Measurements from ENCODE around the gene ALCAM. TPM values are rescaled to one million over a fixed set of nuclear protein-coding genes. Genes with fewer than 3 reads are reported as not detected.

ALCAM gene
- polyA plus RNA-seq, 1 donor from 2014 or later = 94.7 TPM

DNA sequence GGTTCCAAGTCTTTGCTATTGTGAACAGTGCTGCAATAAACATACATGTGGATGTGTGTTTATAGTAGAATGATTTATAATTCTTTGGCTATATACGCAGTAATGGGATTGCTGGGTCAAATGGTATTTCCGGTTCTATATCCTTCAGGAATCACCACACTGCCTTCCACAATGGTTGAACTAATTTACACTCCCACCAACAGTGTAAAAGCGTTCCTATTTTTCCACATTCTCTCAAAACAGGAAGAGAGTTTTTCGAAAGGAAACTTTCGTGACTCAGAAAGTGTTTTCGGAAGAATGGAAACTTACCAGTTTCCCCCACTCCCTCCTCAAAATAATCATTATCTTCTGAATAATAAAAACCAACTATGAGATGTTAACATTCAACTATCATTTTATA lies 205.8 kb downstream of the ALCAM start:
- Histone ChIP-seq H3K27me3 (ENCODE audit: insufficient read depth, low read depth, low read length) (no peaks in the 10 kb centered on the region), H3K9me2 (ENCODE audit: insufficient read depth, low read length) (no peaks in the 10 kb centered on the region), H3K27ac (ENCODE audit: low read length) (no peak overlapping the region), H4K20me1 (ENCODE audit: insufficient read depth) (no peaks in the 10 kb centered on the region), H3K9ac (ENCODE audit: low read length) (no peak overlapping the region), H3F3A (ENCODE audit: insufficient read depth, low read length, poor library complexity, severe bottlenecking) (no peaks in the 10 kb centered on the region), H3K79me2 (replicated peaks; ENCODE audit: insufficient read depth, low read length) (no peaks in the 10 kb centered on the region), H2AFZ (ENCODE audit: low read depth, low read length) (no peak overlapping the region), H3K4me2 (ENCODE audit: low read length) (no peak overlapping the region), H3K9me3 (ENCODE audit: low read length) (no peaks in the 10 kb centered on the region), H3K4me3 (ENCODE audit: low read length) (no peak overlapping the region), H3K36me3 (ENCODE audit: insufficient read depth, low read length) (no peaks in the 10 kb centered on the region)
- TF ChIP-seq POLR2AphosphoS5 (IDR thresholded peaks at IDR 0.05) (no peak), EP300 (conservative IDR thresholded peaks at IDR 0.05; ENCODE audit: poor library complexity, severe bottlenecking) (no peak), EZH2 (IDR thresholded peaks at IDR 0.05; ENCODE audit: borderline replicate concordance, insufficient read depth, low read length, poor library complexity, severe bottlenecking) (no peak), TAF1 (IDR thresholded peaks at IDR 0.05; ENCODE audit: low read depth) (no peak), RAD21 (conservative IDR thresholded peaks at IDR 0.05) (no peak), MXI1 (conservative IDR thresholded peaks at IDR 0.05; ENCODE audit: poor library complexity, severe bottlenecking) (no peak), SMC3 (conservative IDR thresholded peaks at IDR 0.05; ENCODE audit: poor library complexity) (no peak)
- TF ChIP-seq, protein P1, sequence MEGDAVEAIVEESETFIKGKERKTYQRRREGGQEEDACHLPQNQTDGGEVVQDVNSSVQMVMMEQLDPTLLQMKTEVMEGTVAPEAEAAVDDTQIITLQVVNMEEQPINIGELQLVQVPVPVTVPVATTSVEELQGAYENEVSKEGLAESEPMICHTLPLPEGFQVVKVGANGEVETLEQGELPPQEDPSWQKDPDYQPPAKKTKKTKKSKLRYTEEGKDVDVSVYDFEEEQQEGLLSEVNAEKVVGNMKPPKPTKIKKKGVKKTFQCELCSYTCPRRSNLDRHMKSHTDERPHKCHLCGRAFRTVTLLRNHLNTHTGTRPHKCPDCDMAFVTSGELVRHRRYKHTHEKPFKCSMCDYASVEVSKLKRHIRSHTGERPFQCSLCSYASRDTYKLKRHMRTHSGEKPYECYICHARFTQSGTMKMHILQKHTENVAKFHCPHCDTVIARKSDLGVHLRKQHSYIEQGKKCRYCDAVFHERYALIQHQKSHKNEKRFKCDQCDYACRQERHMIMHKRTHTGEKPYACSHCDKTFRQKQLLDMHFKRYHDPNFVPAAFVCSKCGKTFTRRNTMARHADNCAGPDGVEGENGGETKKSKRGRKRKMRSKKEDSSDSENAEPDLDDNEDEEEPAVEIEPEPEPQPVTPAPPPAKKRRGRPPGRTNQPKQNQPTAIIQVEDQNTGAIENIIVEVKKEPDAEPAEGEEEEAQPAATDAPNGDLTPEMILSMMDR (IDR thresholded peaks at IDR 0.05; ENCODE audit: poor library complexity, severe bottlenecking) = no peak
- TF ChIP-seq, protein P2, sequence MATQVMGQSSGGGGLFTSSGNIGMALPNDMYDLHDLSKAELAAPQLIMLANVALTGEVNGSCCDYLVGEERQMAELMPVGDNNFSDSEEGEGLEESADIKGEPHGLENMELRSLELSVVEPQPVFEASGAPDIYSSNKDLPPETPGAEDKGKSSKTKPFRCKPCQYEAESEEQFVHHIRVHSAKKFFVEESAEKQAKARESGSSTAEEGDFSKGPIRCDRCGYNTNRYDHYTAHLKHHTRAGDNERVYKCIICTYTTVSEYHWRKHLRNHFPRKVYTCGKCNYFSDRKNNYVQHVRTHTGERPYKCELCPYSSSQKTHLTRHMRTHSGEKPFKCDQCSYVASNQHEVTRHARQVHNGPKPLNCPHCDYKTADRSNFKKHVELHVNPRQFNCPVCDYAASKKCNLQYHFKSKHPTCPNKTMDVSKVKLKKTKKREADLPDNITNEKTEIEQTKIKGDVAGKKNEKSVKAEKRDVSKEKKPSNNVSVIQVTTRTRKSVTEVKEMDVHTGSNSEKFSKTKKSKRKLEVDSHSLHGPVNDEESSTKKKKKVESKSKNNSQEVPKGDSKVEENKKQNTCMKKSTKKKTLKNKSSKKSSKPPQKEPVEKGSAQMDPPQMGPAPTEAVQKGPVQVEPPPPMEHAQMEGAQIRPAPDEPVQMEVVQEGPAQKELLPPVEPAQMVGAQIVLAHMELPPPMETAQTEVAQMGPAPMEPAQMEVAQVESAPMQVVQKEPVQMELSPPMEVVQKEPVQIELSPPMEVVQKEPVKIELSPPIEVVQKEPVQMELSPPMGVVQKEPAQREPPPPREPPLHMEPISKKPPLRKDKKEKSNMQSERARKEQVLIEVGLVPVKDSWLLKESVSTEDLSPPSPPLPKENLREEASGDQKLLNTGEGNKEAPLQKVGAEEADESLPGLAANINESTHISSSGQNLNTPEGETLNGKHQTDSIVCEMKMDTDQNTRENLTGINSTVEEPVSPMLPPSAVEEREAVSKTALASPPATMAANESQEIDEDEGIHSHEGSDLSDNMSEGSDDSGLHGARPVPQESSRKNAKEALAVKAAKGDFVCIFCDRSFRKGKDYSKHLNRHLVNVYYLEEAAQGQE (IDR thresholded peaks at IDR 0.05; ENCODE audit: borderline replicate concordance) = no peak

DNA sequence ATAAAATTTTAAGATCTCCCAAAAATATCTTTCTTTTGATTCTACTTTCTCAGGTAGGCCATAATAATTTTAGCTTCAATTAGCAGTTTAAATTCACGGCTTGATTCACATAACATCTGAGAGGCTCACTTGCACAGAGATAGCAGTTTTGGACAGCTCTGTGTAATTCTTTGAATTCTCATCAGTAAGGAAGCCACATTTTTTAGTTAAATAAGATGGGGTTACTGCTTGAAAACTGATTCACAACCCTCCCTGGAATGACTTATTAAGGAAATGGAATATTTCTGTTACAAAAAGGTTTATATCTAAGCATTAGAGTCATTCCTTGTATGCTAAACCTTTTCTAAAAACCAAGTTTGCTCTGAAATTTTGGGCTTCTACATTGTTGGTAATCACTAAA lies 212.7 kb downstream of the ALCAM start:
- no peaks in the 10 kb centered on the region for H3K9me2 ChIP-seq (ENCODE audit: insufficient read depth, low read length)
- no peaks in the 10 kb centered on the region for H3K36me3 ChIP-seq (ENCODE audit: insufficient read depth, low read length)
- no peak overlapping the region for H2AFZ ChIP-seq (ENCODE audit: low read depth, low read length)
- no peak overlapping the region for H3K4me2 ChIP-seq (ENCODE audit: low read length)
- H3K79me2 ChIP-seq (replicated peaks; ENCODE audit: insufficient read depth, low read length) = no peaks in the 10 kb centered on the region
- no peak overlapping the region for H3K4me3 ChIP-seq (ENCODE audit: low read length)
- no peaks in the 10 kb centered on the region for H3F3A ChIP-seq (ENCODE audit: insufficient read depth, low read length, poor library complexity, severe bottlenecking)
- H3K27ac ChIP-seq (ENCODE audit: low read length) = no peak overlapping the region
- no peaks in the 10 kb centered on the region for H3K9me3 ChIP-seq (ENCODE audit: low read length)
- no peaks in the 10 kb centered on the region for H3K27me3 ChIP-seq (ENCODE audit: insufficient read depth, low read depth, low read length)
- no peak overlapping the region for H3K9ac ChIP-seq (ENCODE audit: low read length)
- TF ChIP-seq, protein P1 (IDR thresholded peaks at IDR 0.05; ENCODE audit: poor library complexity, severe bottlenecking) = no peak
- H4K20me1 ChIP-seq (ENCODE audit: insufficient read depth) = no peaks in the 10 kb centered on the region

Measured in neural cell (in vitro differentiated cells).